HG03159 (cell line): ENCODE measurements around the gene CYP21A2.
"Not testable (repeated sequence)": the region's sequence is repeated elsewhere in the genome, so short reads cannot be mapped to it uniquely, and the experiment has no call there.

Experiments
- ATAC-seq: cut with Tn5 transposase; IDR thresholded peaks from one replicate; pipeline ENCODE4 v1.9.1; 2021; ENCODE audit warnings: mild to moderate bottlenecking, moderate library complexity; ENCODE audit not compliant: unreplicated experiment

Gene CYP21A2

DNA sequence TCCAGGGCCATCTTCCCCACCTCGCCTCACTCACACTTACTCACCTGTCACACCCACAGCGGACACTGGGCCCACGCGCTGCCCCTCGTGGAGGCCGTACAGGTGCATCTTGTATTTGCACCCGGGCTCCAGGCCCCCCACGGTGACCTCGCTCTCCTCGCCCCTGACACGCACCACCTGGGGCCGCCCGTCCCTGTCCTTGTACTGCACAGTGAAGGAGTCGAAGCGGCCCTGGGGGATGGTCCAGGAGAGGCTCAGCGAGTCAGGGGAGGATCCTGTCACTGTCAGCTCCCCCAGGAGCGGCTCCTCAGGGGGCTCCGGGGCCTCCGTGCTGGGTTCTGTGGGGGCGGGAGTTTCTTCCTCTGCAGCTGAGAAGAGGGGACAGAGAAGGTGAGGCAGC, 14.4 kb downstream of the CYP21A2 start:
- ATAC-seq, result not testable (repeated sequence)

DNA sequence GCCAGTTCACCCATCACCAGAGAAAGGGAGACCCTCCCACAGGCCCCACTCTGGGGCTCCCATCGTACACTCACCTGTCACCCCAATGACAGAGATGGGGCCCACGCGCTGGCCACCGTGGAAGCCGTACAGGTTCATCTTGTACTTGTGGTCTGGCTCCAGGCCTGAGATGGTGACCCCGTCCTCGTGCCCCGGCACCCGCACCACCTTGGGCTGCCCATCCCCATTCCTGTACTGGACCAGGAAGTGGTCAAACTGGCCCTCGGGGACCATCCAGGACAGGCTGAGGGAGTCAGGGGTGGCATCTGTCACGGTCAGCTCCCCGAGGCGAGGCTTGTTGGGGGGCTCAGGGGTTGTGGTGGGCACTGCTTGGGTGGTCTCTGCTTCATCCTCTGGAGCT, 15.1 kb downstream of the CYP21A2 start:
- ATAC-seq, result not testable (repeated sequence)

- ATAC-seq, result not testable (repeated sequence)
Measured at GRCh38 chr6:32055756-32056155, 17.5 kb downstream of the CYP21A2 start.

- no peak for ATAC-seq
Measured at GRCh38 chr6:32056254-32056653, 18.0 kb downstream of the CYP21A2 start.

DNA sequence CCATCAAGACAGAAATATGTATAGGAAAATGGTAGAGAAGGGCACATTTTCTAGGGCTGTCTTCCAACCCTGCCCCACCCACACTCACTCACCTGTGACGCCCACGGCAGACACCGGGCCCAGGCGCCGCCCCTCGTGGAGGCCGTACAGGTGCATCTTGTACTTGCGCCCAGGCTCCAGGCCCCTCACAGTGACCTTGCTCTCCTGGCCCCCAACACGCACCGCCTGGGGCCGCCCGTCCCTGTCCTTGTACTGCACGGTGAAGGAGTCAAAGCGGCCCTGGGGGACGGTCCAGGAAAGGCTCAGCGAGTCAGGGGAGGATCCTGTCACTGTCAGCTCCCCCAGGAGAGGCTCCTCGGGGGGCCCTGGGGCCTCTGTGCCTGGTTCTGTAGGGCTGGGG, 19.8 kb downstream of the CYP21A2 start:
- no peak for ATAC-seq

GRCh38 chr6:32058511-32058963, 20.3 kb downstream of the CYP21A2 start:
- no peak for ATAC-seq

DNA sequence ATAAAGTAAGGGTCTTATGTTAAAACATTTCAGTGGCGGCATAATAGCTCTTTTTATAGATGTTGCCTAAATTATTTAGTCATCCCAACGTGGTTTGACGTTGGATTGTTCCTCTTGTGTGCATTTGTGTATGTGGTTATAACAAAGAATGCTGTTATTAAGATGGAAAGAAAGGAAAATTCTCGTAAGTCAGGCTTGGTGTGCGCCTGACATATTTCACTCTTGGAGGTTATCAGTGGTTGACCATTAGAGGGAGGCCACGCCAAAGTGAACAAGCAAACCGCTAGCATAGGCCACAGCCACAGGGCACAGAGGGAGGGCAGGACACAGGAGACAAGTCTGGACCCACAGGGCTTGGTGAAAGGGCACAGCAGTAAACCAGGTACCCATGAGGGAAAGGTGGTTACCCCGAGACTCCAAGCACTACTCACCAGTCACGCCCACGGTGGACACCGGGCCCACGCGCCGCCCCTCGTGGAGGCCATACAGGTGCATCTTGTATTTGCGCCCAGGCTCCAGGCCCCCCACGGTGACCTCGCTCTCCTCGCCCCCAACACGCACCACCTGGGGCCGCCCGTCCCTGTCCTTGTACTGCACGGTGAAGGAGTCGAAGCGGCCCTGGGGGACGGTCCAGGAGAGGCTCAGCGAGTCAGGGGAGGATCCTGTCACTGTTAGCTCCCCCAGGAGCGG, 22.9 kb downstream of the CYP21A2 start:
- no peak for ATAC-seq

DNA sequence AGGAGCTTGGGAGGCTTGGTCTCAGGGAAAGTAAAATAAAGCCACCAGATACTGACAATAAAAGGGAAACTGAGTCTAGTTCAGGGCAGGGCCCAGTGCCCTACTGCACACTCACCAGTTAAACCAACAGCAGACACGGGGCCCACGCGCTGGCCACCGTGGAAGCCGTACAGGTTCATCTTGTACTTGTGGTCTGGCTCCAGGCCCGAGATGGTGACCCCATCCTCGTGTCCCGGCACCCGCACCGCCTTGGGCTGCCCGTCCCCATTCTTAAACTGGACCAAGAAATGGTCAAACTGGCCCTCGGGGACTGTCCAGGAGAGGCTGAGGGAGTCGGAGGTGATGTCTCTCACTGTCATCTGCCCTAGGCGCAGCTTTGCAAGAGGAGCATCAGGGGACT, 26.5 kb downstream of the CYP21A2 start:
- ATAC-seq, result no peak

DNA sequence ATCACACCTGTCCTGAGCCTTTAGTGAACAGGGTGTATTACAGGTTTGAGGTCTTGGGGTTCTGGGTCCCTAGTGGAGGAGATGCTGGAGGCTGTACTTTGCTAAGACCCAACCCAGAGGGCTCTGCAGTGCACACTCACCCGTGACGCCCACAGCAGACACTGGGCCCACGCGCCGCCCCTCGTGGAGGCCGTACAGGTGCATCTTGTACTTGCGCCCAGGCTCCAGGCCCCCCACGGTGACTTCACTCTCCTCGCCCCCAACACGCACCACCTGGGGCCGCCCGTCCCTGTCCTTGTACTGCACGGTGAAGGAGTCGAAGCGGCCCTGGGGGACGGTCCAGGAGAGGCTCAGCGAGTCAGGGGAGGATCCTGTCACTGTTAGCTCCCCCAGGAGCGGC, 29.3 kb downstream of the CYP21A2 start:
- ATAC-seq, result not testable (repeated sequence)

DNA sequence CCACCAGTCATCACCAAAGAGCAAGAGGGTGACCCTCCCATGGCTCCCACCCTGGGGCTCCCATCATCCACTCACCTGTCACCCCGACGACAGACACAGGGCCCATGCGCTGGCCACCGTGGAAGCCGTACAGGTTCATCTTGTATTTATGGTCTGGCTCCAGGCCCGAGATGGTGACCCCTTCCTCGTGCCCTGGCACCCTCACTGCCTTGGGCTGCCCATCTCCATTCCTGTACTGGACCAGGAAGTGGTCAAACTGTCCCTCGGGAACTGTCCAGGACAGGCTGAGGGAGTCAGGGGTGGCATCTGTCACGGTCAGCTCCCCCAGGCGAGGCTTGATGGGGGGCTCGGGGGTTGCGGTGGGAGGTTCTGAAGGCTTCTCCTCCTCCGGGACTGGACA, 30.1 kb downstream of the CYP21A2 start:
- not testable (repeated sequence) for ATAC-seq

DNA sequence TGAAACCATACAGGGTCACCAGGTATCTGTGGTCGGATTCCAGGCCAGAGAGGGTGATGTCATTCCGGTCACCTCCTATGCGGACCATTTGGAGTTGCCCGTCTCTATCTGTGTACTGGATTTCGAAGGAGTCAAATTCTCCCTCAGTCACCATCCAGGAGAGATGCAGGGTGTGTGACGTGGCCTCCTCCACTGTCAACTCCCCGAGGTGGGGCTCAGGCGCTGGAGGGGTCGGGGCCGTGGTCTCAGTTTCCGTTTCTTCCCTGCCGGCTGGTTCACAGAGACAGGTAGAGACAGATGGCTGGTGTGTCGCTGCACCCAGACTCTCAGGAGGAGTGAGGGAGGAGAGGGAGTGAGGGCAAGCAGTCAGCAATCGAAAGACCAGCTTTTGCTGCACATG, 30.7 kb downstream of the CYP21A2 start:
- ATAC-seq, result no peak

DNA sequence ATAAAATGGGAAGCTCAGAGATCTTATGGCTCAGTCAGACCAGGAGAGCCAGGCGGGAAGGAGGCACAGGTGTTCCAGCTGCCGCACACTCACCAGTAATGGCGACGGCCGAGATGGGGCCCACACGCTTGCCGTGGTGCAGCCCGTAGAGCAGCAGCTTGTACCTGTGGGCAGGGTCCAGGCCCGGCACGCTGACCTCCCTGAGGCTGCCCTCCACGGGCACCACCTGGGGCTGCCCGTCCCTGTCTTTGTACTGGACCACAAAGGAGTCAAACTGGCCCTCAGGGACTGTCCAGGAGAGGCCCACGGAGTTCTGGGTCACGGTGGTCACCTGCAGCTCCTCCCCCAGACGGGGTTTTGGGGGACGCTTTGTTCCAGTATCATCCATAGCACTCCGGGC, 31.2 kb downstream of the CYP21A2 start:
- ATAC-seq, result no peak

DNA sequence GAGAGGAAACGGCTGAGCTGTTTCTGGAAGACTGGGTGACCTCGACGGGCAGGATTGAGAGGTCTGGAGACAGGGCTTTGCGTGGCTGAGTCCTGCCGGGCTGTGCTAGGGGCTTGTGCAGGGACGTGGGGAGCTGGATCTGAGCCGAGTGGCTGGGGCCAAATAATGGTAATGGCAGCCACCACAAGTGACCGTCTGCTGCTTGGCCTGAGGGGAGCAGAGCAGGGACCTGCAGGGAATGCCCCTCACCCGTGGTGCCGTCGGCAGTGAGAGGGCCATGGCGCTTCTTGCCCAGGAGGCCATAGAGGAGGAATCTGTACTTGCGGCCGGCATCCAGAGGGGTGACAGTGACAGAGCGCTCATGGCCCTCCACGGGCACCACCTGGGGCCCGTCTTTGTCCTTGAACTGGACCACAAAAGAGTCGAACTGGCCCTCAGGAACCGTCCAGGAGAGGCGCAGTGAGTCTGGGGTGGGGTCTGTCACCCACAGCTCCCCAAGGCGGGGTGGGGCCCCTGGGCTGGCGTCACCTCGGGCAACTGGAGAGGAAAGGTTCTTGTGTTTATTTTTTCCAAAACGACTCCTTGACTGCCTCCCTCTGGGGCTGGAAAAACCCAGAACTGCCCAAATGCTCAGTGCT, 31.8 kb downstream of the CYP21A2 start:
- no peak for ATAC-seq

DNA sequence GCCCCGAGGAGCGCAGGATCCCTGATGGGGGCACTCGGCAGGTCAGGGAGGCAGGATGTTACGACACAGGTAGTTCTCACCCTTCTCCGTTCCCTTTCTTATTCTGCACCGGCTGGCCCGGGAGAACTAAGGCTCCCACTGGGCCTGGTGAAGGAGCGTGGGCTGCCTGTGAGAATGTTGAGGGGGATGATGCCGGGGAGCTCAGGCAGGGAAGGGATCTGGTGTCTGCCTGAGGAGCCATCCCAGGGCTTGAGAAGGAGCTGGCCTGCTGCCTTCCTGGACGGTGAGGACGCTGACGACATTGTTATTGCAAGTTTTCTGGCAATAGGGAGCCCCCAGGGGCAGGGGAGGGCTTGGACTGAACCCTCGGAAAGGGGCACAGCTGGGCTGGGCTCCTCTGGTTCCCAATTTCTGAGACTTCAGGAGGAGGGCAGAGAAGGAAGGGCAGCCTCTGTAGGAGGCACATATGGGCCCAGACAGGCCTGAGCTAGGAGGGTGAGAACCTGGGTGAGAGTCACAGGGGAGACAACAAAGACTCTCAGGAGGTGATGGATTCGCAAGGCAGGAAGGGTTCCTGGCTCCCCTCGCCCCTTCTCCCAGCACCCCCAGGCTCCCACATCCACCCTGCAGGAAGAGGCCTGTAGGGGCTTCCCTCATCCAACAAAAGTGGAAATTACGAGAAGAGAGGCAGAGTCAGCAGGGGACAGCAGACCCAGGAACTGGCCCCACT, 32.8 kb downstream of the CYP21A2 start:
- ATAC-seq, result no peak

DNA sequence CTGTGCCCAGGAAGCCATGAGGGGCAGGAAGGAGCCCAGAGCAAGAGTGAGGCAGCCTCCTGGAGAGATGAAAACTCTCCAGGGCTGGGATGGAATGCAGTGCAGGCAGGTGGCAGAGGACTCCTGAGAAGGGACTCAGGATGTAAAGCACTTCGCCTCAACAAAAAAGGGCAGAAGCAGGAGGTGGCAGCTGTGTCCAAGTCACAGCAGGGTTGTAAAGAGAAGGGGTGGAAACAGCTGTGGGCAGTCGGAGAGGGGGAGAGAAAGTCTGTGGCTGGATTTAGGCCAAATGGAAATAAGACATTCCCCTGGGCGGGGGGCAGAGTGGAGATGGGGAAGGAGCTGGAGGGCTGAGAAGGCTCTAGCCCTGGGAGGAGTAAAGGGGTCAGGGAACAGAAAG, 34.9 kb downstream of the CYP21A2 start:
- ATAC-seq, result no peak

- no peak for ATAC-seq
Measured at GRCh38 chr6:32073613-32074012, 35.4 kb downstream of the CYP21A2 start.

- ATAC-seq, result no peak
Measured at GRCh38 chr6:32074996-32075532, 36.8 kb downstream of the CYP21A2 start.

DNA sequence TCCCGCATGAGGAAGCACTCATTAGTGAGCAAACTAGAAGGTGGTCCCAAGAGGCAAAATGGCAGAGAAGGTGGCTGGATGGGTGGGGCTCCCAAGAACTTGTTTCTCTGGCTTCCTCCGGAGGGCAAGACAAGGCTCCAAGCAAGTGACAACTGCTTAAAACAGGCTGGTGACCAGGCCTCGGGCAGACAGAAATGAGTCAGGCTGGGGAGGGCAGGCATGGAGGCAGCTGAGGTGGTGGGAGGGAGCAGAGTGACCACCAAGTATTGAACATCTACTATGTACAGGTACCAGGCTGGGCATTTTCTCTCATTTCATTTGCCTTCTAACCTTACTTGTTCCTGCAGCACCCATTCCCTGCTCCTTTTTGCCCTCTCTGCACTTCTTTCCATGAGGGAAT, 37.6 kb downstream of the CYP21A2 start:
- ATAC-seq, result no peak

DNA sequence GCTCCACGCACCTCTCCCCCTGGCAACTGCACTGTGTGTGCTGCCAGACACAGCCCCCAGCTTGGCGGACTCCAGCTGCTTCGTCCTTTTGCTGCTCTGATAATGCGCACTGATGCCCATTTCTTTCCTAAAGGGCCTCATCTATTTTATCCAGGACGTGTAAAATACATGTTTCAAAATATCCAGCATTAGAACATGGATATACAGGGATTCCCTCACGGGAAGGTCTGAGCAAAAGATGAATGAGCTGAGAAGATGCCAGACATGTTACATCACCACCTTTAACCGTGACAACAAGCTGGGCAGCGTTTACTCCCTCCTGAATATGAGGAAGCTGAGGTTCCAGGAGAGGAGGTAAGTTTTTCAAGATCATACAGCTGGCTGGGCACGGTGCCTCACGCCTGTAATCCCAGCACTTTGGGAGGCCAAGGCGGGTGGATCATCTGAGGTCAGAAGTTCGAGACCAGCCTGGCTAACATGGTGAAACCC, 38.1 kb downstream of the CYP21A2 start:
- ATAC-seq, result no peak

DNA sequence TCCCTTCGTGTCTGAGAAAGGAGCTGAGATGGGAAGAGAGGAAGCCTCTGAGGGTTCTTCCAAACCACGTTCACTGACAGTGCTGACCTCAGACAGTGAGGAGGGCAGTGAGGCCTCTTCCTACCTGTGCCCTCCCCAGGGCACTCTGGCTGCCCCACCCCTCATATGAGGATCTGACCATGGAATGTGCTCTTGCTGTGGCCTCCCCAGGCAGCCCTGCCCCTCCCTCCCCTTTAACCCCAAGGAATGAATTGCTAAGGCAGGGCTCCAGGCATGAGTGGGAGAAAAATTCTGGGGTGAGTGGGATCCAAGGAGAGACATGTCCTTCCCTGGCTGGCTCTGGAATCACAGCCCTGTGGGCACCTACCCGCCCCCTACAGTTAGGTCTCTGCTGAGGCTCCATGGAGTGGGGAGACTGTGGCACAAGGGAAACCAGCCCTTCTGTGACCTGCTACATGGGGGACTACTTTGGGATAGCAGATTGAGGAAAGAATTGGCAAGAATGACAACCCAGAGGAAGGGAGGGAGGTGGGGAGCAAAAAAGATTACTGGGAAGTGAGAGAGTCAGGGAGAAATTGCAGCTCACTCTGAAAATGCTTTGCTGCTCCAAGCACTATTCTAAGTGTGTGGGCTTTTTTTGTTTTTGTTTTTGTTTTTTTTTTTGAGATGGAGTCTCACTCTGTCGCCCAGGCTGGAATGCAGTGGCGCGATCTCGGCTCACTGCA, 41.5 kb downstream of the CYP21A2 start:
- no peak for ATAC-seq
